GM12872 (cell line): ENCODE measurements around the gene SSBP3.

Experiments used
- TF ChIP-seq, protein P1 (sequence below): IDR thresholded peaks from 3 replicates; pipeline ENCODE4 v1.5.1; 2011; ENCODE audit warnings: low read depth, mild to moderate bottlenecking, low read length, moderate library complexity; ENCODE audit not compliant: insufficient read depth

SSBP3 gene

DNA sequence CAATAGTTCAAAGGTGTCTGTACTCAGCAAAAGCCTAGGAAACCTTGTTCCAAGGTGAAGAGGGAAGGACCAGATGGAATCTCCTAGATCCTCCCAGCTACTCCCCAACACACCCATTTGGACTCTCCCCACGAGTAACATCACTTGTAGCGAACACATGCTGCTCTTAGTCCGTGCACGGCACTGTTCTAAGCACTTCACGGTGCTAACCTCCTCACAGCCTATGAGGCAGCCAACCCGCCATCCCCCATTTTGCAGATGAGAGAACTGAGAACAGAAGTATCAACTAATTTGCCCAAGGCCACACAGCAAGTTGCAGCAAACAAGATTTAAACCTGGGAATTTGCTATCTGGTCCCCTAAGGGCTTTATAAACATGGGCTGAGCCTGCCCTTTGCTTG lies 182.0 kb downstream of the SSBP3 start:
- TF ChIP-seq, protein P1, sequence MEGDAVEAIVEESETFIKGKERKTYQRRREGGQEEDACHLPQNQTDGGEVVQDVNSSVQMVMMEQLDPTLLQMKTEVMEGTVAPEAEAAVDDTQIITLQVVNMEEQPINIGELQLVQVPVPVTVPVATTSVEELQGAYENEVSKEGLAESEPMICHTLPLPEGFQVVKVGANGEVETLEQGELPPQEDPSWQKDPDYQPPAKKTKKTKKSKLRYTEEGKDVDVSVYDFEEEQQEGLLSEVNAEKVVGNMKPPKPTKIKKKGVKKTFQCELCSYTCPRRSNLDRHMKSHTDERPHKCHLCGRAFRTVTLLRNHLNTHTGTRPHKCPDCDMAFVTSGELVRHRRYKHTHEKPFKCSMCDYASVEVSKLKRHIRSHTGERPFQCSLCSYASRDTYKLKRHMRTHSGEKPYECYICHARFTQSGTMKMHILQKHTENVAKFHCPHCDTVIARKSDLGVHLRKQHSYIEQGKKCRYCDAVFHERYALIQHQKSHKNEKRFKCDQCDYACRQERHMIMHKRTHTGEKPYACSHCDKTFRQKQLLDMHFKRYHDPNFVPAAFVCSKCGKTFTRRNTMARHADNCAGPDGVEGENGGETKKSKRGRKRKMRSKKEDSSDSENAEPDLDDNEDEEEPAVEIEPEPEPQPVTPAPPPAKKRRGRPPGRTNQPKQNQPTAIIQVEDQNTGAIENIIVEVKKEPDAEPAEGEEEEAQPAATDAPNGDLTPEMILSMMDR, result no peak

DNA sequence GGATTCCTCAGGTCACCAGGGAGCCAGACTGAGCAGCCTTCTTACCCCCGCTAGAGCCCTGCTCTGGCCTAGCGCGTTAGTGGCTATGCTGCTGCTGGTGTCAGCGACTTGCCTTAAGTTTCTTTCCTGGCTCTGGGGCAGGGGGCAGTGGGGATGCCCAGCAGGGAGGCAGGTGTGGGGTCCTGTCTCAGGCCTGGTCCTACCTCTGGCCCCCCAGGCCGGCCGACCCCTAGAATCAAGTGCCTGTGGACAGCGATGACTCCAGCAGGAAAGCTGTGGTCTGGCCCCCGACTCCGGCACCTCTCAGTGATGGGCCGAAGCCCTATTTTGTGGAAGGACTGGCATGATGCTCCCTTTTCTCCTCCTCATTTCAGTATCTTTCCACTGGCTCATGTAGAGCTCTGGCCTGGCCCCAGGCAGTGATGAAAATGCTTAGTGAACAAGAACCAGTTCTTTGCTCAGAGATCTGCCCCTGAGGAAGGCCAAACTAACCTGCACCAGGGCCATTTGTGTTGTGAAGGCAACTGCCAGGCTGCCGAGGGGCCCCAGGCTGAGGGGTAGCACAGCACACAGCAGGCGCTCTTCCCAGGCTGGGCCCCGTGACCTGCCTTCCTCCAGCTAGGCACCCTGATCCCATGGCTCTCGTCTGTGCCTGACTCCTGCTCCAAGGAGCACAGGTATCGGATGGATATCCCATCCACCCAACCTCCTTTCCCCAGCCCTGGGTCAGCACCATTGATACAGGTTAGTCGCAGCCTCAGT lies 182.6 kb downstream of the SSBP3 start:
- TF ChIP-seq, protein P1, result no peak

DNA sequence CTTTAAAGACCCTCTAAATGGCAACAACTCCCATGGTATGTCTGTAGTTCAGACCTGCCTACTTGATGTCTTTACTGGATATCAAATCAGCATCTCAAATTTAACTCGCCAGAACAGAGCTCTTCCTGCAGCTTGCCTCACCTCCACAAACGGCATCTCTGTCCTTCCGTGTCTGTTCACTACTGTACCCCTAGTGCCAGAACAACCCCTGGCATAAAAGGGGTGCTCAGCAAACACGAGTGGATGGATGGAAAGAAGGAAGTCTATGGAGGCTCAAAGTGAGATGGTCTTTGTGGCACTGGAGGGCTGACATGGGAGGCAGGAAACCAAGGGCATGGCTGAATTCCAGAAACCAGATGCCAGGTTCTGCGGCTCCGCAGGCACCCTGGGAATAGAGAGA lies 183.5 kb downstream of the SSBP3 start:
- TF ChIP-seq, protein P1, result no peak

DNA sequence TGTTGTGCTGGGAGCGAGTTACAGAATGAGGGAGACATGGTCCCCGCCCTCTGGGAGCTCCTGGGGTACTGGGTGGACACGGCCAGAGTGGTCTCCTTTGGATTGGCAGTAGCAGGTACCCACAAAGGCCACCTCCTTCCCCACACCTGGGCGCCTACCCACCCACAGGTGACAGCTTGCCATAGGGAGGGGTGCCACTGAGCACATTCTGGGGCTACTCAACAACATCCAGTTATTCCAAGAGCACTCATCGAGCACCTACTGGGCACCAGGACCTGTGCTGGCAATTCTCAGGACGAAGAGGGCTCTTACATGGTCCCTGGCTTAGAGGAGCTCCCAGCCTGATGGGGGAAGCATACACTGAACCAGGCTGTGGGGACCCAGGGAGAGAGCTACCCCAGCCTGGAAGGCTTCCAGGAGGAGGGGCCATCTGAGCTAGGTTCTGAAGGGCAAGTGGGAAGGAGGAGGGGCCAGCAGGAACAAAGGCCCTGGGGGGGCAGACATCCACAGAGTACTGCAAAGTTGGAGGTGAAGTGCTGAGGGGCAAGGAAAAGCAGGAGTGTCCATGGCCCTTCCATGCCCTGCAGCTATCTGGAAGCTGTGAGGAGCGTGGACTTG lies 184.2 kb downstream of the SSBP3 start:
- TF ChIP-seq, protein P1, result no peak

DNA sequence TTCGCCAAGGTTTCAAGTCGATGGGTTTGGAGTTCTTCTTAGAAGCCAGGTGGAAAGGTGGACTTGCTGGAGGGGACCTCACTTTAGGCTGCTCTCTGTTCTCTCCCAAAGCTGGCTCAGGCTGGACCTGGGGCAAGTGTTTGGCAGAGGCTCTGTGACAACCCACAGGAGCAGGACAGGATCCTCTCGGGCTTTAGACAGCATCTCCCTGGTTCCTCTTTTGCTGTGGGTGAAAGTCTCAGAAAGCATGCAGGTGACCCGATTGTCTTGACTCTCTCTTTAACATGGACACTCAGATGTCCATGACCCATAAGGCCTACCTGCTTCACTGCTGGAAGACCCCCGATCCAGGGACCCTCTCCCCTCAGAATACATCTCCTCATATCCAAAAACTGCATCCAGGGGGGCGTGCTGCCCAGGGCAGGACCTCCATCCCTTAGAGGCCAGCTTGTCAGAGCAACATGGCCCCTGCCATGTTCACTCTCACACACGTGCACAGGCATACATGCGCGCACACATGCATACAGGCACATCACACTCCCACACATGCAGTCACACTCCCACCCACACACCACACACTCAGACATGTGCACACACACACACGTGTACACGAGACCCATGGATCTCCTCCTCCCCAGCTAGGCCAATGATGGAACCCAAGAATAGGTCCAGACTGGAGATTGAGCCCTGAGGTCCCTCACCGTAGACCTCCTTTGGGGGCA lies 184.9 kb downstream of the SSBP3 start:
- TF ChIP-seq, protein P1, result no peak

DNA sequence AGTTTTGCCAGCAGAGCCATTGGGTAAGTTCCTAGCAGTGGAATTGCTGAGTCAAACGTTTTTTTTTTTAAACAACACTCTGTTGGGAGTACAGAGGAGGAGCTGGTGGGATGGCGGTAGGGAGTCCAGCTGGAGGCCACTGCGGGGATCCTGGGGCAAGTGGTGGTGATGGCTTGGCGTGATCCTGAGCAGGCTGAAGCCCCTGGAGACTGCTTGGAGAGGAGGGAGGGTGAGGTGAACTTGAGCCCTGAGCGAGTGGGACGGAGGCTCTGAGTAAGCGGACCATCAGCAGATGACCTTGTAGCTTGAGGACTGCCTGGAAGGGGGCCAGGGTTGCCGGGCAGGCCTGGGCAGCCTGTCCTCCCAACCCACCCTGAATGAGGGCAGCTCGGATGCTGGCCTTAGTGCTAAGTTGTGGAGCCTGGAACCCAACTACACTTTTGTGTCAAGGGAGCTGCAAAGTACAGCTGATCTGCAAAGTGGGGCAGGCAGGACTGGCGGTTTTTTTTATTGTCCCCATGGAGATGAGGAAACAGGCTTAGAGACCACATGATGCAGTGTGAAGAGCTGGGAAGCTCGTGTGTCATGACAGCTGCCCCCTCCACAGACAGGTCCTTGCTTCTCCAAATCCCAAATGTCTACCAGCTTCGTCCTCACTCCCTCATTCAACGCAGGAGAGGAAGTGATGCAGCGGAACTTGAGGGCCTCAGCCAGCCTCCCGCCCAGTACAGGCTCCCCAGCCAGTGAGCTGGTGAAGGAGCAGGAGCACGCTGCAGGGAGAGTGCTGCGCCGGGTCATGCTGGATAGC lies 186.0 kb downstream of the SSBP3 start:
- TF ChIP-seq, protein P1, result no peak

DNA sequence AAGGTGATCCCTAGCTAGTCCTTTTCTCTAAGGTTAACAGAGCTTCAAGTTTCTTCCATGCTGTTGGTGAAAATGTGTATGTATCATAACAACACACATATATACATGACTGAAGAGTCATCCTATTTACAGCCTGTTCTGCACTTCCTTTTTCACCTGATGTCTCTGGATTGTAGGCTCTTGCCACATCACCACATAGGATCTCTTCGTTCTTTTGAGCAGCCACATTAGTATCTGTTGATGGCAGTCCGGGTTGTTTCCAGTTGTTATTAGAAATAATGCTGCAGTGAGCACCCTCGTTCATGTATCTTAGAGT lies 186.5 kb downstream of the SSBP3 start:
- TF ChIP-seq, protein P1, result no peak
